GM23338 (cell line): ENCODE data around the gene AZIN2. TPM values are rescaled to one million over a fixed set of nuclear protein-coding genes. Genes with fewer than 3 reads are reported as not detected.

Experiments
- ATAC-seq: fragments of 200-7000 bp; cut with Tn5 transposase; 3 replicates; pipeline ENCODE4 v1.9.1; 2020
- DNase-seq: peaks from one replicate; pipeline ENCODE4 v3.0.0-alpha.2; 2015; ENCODE audit warnings: low spot score
- H2AFZ ChIP-seq: fragments of 200-600 bp; sonication (generic); 2 replicates; pipeline ENCODE4 v1.8.0; 2016; ENCODE audit warnings: antibody characterized with exemption, mild to moderate bottlenecking, moderate library complexity
- H3F3A ChIP-seq: fragments of 200-600 bp; sonication (generic); replicated peaks from 2 replicates; pipeline ENCODE4 v1.8.0; 2017; ENCODE audit warnings: antibody characterized with exemption, mixed run types, low read depth
- H3K27ac ChIP-seq: fragments of 200-600 bp; sonication (generic); 2 replicates; pipeline ENCODE4 v1.6.1; 2016; ENCODE audit warnings: low read depth
- H3K27me3 ChIP-seq: fragments of 200-600 bp; sonication (generic); 2 replicates; pipeline ENCODE4 v1.8.0; 2016; ENCODE audit warnings: mild to moderate bottlenecking, mixed run types, moderate library complexity; ENCODE audit not compliant: insufficient read depth
- H3K36me3 ChIP-seq: fragments of 200-600 bp; sonication (generic); 2 replicates; pipeline ENCODE4 v1.8.0; 2016; ENCODE audit warnings: mild to moderate bottlenecking; ENCODE audit not compliant: insufficient read depth
- H3K4me1 ChIP-seq: fragments of 200-600 bp; sonication (generic); 2 replicates; pipeline ENCODE4 v1.8.0; 2016; ENCODE audit warnings: mild to moderate bottlenecking, moderate library complexity; ENCODE audit not compliant: insufficient read depth
- H3K4me2 ChIP-seq: fragments of 200-600 bp; sonication (generic); 2 replicates; pipeline ENCODE4 v1.7.1; 2017; ENCODE audit warnings: mixed run types
- H3K4me3 ChIP-seq: fragments of 200-600 bp; sonication (generic); 2 replicates; pipeline ENCODE4 v1.6.1; 2016; ENCODE audit warnings: mixed run types
- H3K79me2 ChIP-seq: fragments of 200-600 bp; sonication (generic); replicated peaks from 2 replicates; pipeline ENCODE4 v1.8.0; 2017; ENCODE audit warnings: mild to moderate bottlenecking; ENCODE audit not compliant: insufficient read depth
- H3K9me2 ChIP-seq: fragments of 200-600 bp; sonication (generic); 2 replicates; pipeline ENCODE4 v1.8.0; 2017; ENCODE audit not compliant: insufficient read depth
- H4K20me1 ChIP-seq: fragments of 200-600 bp; sonication (generic); replicated peaks from 2 replicates; pipeline ENCODE4 v1.8.0; 2017; ENCODE audit warnings: mild to moderate bottlenecking; ENCODE audit not compliant: insufficient read depth
- H3K27ac Mint-ChIP-seq: 2 replicates; pipeline ENCODE4 v1.8.0; 2020; ENCODE audit warnings: inconsistent platforms, mild to moderate bottlenecking, moderate library complexity, mixed read lengths
- H3K27me3 Mint-ChIP-seq: 3 replicates; pipeline ENCODE4 v1.8.0; 2022; ENCODE audit warnings: low read depth, mild to moderate bottlenecking, moderate library complexity, mixed read lengths, inconsistent platforms; ENCODE audit not compliant: insufficient read depth, poor library complexity
- H3K36me3 Mint-ChIP-seq: 3 replicates; pipeline ENCODE4 v1.8.0; 2021; ENCODE audit warnings: low read depth, mild to moderate bottlenecking, inconsistent platforms, moderate library complexity, mixed read lengths
- H3K4me1 Mint-ChIP-seq: 3 replicates; pipeline ENCODE4 v1.8.0; 2020; ENCODE audit warnings: mild to moderate bottlenecking, inconsistent platforms, mixed read lengths
- H3K4me3 Mint-ChIP-seq: 3 replicates; pipeline ENCODE4 v1.8.0; 2021; ENCODE audit warnings: moderate library complexity, mild to moderate bottlenecking, inconsistent platforms, mixed read lengths
- H3K9me3 Mint-ChIP-seq: 3 replicates; pipeline ENCODE4 v1.8.0; 2020; ENCODE audit warnings: moderate library complexity, mild to moderate bottlenecking, inconsistent platforms, mixed read lengths
- CREB1 ChIP-seq: fragments of 250-450 bp; sonication (Bioruptor Pico); IDR thresholded peaks from 2 replicates; pipeline ENCODE4 v1.5.0; 2020; ENCODE audit warnings: low read depth, mild to moderate bottlenecking, moderate library complexity
- CTCF ChIP-seq, 2 experiments: fragments of 200-600 bp in 1 of 2; sonication (generic) in 1 of 2; conservative IDR thresholded peaks; 2 replicates each; pipeline versions ENCODE4 v1.5.1 to v1.6.1; 2016 to 2017; ENCODE audit warnings: antibody characterized with exemption in 2 of 2, low read depth in 2 of 2, mild to moderate bottlenecking in 2 of 2, moderate library complexity in 1 of 2
- ETS1 ChIP-seq: IDR thresholded peaks from 2 replicates; pipeline ENCODE4 v1.6.1; 2016; ENCODE audit warnings: antibody characterized with exemption
- EZH2 ChIP-seq: fragments of 200-600 bp; sonication (generic); IDR thresholded peaks from one replicate; pipeline ENCODE4 v1.8.0; 2017; ENCODE audit warnings: antibody characterized with exemption, mild to moderate bottlenecking, low read depth; ENCODE audit not compliant: unreplicated experiment
- EZH2phosphoT487 ChIP-seq: fragments of 200-600 bp; sonication (generic); IDR thresholded peaks from one replicate; pipeline ENCODE4 v1.8.1; 2018; ENCODE audit warnings: antibody characterized with exemption; ENCODE audit not compliant: unreplicated experiment
- JUNB ChIP-seq: IDR thresholded peaks from one replicate; pipeline ENCODE4 v1.6.1; 2016; ENCODE audit warnings: antibody characterized with exemption; ENCODE audit not compliant: unreplicated experiment
- POLR2AphosphoS5 ChIP-seq: IDR thresholded peaks from 2 replicates; pipeline ENCODE4 v1.6.1; 2016; ENCODE audit warnings: antibody characterized with exemption, low read depth
- REST ChIP-seq: IDR thresholded peaks from one replicate; pipeline ENCODE4 v1.6.1; 2018; ENCODE audit warnings: antibody characterized with exemption; ENCODE audit not compliant: unreplicated experiment
- STAT1 ChIP-seq: IDR thresholded peaks from one replicate; pipeline ENCODE4 v1.6.1; 2016; ENCODE audit warnings: antibody characterized with exemption; ENCODE audit not compliant: unreplicated experiment
- ZNF114 ChIP-seq: fragments of 250-450 bp; sonication (Bioruptor Pico); IDR thresholded peaks from 2 replicates; pipeline ENCODE4 v1.5.0; 2020; ENCODE audit warnings: mild to moderate bottlenecking, moderate library complexity
- ZNF331 ChIP-seq: fragments of 250-450 bp; sonication (Bioruptor Pico); IDR thresholded peaks from 2 replicates; pipeline ENCODE4 v1.5.0; 2020; ENCODE audit warnings: low read depth, mild to moderate bottlenecking, moderate library complexity
- polyA plus RNA-seq: library from polyadenylated mRNA; unstranded; fragments of >200 nt; fragmentation: Nextera tagmentation; extraction: Ambion mirVana; gene quantifications from 2 replicates; pipeline ENCODE4 v1.2.1, GENCODE V29; 2016
- total RNA-seq: library from RNA; depleted of rRNA; stranded (reverse); fragments of >200 nt; shearing (Covaris generic); gene quantifications from 2 replicates; pipeline ENCODE4 v1.2.3, GENCODE V29; 2014

Gene AZIN2
- total and polyA plus RNA-seq, 2 experiments from 2014 or later, result 0.37 to 1.2 TPM

GRCh38 chr1:33087677-33088076 lies 6.7 kb downstream of the AZIN2 start (continued):
- TF ChIP-seq ETS1 (no peak), EZH2phosphoT487 (no peak), JUNB (no peak), POLR2AphosphoS5 (no peak), ZNF114 (CRISPR knock-in tag) (no peak), CTCF (conservative IDR thresholded peaks at IDR 0.05; ENCODE audit: low read depth in 2 of 2) (no peak), ZNF331 (CRISPR knock-in tag) (no peak), EZH2 (no peak), STAT1 (no peak), CREB1 (CRISPR knock-in tag) (no peak), REST (no peak)

- Mint-ChIP-seq H3K27ac (no peak overlapping the region), H3K9me3 (no peaks in the 10 kb centered on the region), H3K27me3 (peaks cover 8% of the 10 kb centered on the region), H3K4me3 (no peak overlapping the region), H3K36me3 (no peaks in the 10 kb centered on the region; the same call in 2 of the 3 replicates), H3K4me1 (peaks cover 16% of the 10 kb centered on the region)
- Histone ChIP-seq H3K79me2 (no peaks in the 10 kb centered on the region), H3K27ac (no peak overlapping the region), H3K36me3 (no peaks in the 10 kb centered on the region), H3K9me2 (no peaks in the 10 kb centered on the region), H3K4me1 (peaks cover 7% of the 10 kb centered on the region; the same call in 1 of the 2 replicates), H4K20me1 (no peaks in the 10 kb centered on the region), H3K4me2 (no peak overlapping the region), H3F3A (no peaks in the 10 kb centered on the region), H3K27me3 (peaks cover 29% of the 10 kb centered on the region), H3K4me3 (no peak overlapping the region), H2AFZ (no peak overlapping the region)
- ATAC-seq, result no peak
- no peak for DNase-seq
- TF ChIP-seq REST (no peak), EZH2 (no peak), CREB1 (CRISPR knock-in tag) (no peak)
These were observed 7.4 kb downstream of the AZIN2 start for GRCh38 chr1:33088119-33088906.
